Sigmoid colon (tissue), 4 donors: ENCODE measurements around the gene MCM9.

Experiments
- CTCF ChIP-seq, 4 experiments: fragments of 450-650 bp in 3 of 4; fragments of 200-600 bp in 1 of 4; IDR thresholded peaks; one replicate each; pipeline ENCODE4 v1.5.1; 2016 to 2019; ENCODE audit warnings: antibody characterized with exemption in 4 of 4, mild to moderate bottlenecking in 3 of 4, moderate library complexity in 2 of 4
- EP300 ChIP-seq, 4 donors: sonication (generic); formaldehyde crosslinking; IDR thresholded peaks; one replicate each; pipeline ENCODE4 v1.6.1; 2017; ENCODE audit warnings: antibody characterized with exemption in 4 of 4
- POLR2A ChIP-seq, 2 donors: fragments of 450-650 bp; IDR thresholded peaks; one replicate each; pipeline ENCODE4 v1.6.1; 2016; ENCODE audit warnings: antibody characterized with exemption in 2 of 2, mild to moderate bottlenecking in 2 of 2, moderate library complexity in 2 of 2
- POLR2AphosphoS5 ChIP-seq, 4 donors: sonication (generic); formaldehyde crosslinking; IDR thresholded peaks; one replicate each; pipeline ENCODE4 v1.6.1; 2017; ENCODE audit warnings: antibody characterized with exemption in 4 of 4

GRCh38 chr6:118952683-118953082, 17.7 kb upstream of the MCM9 start:
- no peak for TF ChIP-seq CTCF (IDR thresholded peaks at IDR 0.05)
- no peak for TF ChIP-seq POLR2A (IDR thresholded peaks at IDR 0.05)
- TF ChIP-seq POLR2AphosphoS5 (IDR thresholded peaks at IDR 0.05) = no peak
- no peak for TF ChIP-seq EP300 (IDR thresholded peaks at IDR 0.05)
